ENCODE data around the gene CDH26. TPM values are rescaled to one million over a fixed set of nuclear protein-coding genes. Genes with fewer than 3 reads are reported as not detected.

Gene CDH26
- total RNA-seq, 4 donors from 2014 or later, result 2.5 to 10.3 (median 4.0) TPM

- DNase-seq, result no peak
- intact Hi-C loops (cut with DNase I), result no loop called here
- 60 to 74% methylated on average over 3 of the region's 3 CpGs for WGBS, 2 donors
- Histone ChIP-seq H3K27me3 (no peaks in the 10 kb centered on the region), H3K4me3 (peak overlapping the region in 1 of 4 donors; percentile 5), H3K9me3 (no peaks in the 10 kb centered on the region), H3K36me3 (peaks cover 0 to 4% (median 0%) of the 10 kb centered on the region in 3 donors), H3K4me1 (peaks cover 37 to 74% (median 38%) of the 10 kb centered on the region in 3 donors), H3K27ac (no peak overlapping the region)
- TF ChIP-seq CTCF (IDR thresholded peaks at IDR 0.05), result no peak
- TF ChIP-seq POLR2A (IDR thresholded peaks at IDR 0.05), result no peak
Observed at GRCh38 chr20:59937150-59937549, 21.1 kb upstream of the CDH26 start.

GRCh38 chr20:59938221-59938620, 20.0 kb upstream of the CDH26 start:
- no peak for DNase-seq
- TF ChIP-seq POLR2A (IDR thresholded peaks at IDR 0.05), result no peak
- TF ChIP-seq CTCF (IDR thresholded peaks at IDR 0.05), result no peak
- intact Hi-C loops (cut with DNase I), result no loop called here
- WGBS, 2 donors, result 62 to 67% methylated on average over 4 of the region's 4 CpGs
- Histone ChIP-seq H3K27me3 (no peaks in the 10 kb centered on the region), H3K4me3 (peak overlapping the region in 3 of 4 donors; percentile 11 to 87 (median 67)), H3K9me3 (no peaks in the 10 kb centered on the region), H3K27ac (peak overlapping the region in 2 of 4 donors; percentile 32 to 92), H3K4me1 (peaks cover 36 to 78% (median 37%) of the 10 kb centered on the region in 3 donors), H3K36me3 (peaks cover 0 to 14% (median 0%) of the 10 kb centered on the region in 3 donors)

- WGBS, 2 donors, result 14 to 86% methylated on average over 2 to 6 of the region's 7 CpGs
- Histone ChIP-seq H3K9me3 (no peaks in the 10 kb centered on the region), H3K4me1 (peaks cover 32 to 74% (median 37%) of the 10 kb centered on the region in 3 donors), H3K27ac (peak overlapping the region in 2 of 4 donors; percentile 32 to 92), H3K36me3 (peaks cover 0 to 19% (median 0%) of the 10 kb centered on the region in 3 donors), H3K4me3 (peak overlapping the region in 3 of 4 donors; percentile 67 to 88 (median 87)), H3K27me3 (no peaks in the 10 kb centered on the region)
- DNase-seq, result no peak
- TF ChIP-seq CTCF (IDR thresholded peaks at IDR 0.05) (no peak), POLR2A (IDR thresholded peaks at IDR 0.05) (no peak)
- intact Hi-C loops (cut with DNase I), result no loop called here
Observed at GRCh38 chr20:59938696-59939051, 19.5 kb upstream of the CDH26 start.

- intact Hi-C loops (cut with DNase I), result no loop called here
- Histone ChIP-seq H3K4me1 (peaks cover 30 to 68% (median 37%) of the 10 kb centered on the region in 3 donors), H3K4me3 (peak overlapping the region; percentile 61 to 88 (median 77)), H3K27me3 (no peaks in the 10 kb centered on the region), H3K27ac (peak overlapping the region; percentile 91 to 96 (median 94)), H3K9me3 (no peaks in the 10 kb centered on the region), H3K36me3 (peaks cover 1 to 25% (median 1%) of the 10 kb centered on the region in 3 donors)
- no peak for TF ChIP-seq POLR2A (IDR thresholded peaks at IDR 0.05)
- no peak for TF ChIP-seq CTCF (IDR thresholded peaks at IDR 0.05)
- 91 to 95% methylated on average over 20 to 33 of the region's 104 CpGs for WGBS, 2 donors
- DNase-seq, result no peak
Observed at GRCh38 chr20:59939052-59939878, 19.0 kb upstream of the CDH26 start.

- H3K27me3 ChIP-seq, result no peaks in the 10 kb centered on the region
- intact Hi-C loops (cut with DNase I), result no loop called here
- WGBS, 2 donors, result 0% methylated on average over 14 of the region's 24 CpGs; no CpG with 5 or more reads in 1 of the 2 donors
- DNase-seq, result no peak
- H3K27ac ChIP-seq, result peak overlapping the region; percentile 91 to 96 (median 94)
- peak overlapping the region; percentile 61 to 88 (median 77) for H3K4me3 ChIP-seq
- TF ChIP-seq CTCF (IDR thresholded peaks at IDR 0.05) (no peak), POLR2A (IDR thresholded peaks at IDR 0.05) (no peak)
- peaks cover 5 to 30% (median 6%) of the 10 kb centered on the region in 3 donors for H3K36me3 ChIP-seq
- H3K4me1 ChIP-seq, result peaks cover 28 to 67% (median 37%) of the 10 kb centered on the region in 3 donors
- H3K9me3 ChIP-seq, result no peaks in the 10 kb centered on the region
Observed at GRCh38 chr20:59939879-59940128, 18.4 kb upstream of the CDH26 start.

Data from esophagus squamous epithelium (tissue), 5 donors.